GM12878 (cell line): ENCODE measurements around the gene PTCD3. TPM values are rescaled to one million over a fixed set of nuclear protein-coding genes. Genes with fewer than 3 reads are reported as not detected.
A peak's percentile ranks its signal among the peaks of the same experiment; 100 is the strongest.

Source experiments
- BACH1 ChIP-seq: fragments of 450-650 bp; IDR thresholded peaks from 2 replicates; pipeline ENCODE4 v1.6.1; 2017; ENCODE audit warnings: mild to moderate bottlenecking, borderline replicate concordance
- CHD2 ChIP-seq: IDR thresholded peaks from 2 replicates; pipeline ENCODE4 v1.6.1; 2011; ENCODE audit warnings: low read depth, low read length, improper control_type of control experiment, borderline replicate concordance
- CREB1 ChIP-seq: IDR thresholded peaks from 2 replicates; pipeline ENCODE4 v1.6.1; 2012; ENCODE audit warnings: low read depth, mild to moderate bottlenecking, inconsistent platforms
- E2F4 ChIP-seq: IDR thresholded peaks from 2 replicates; pipeline ENCODE4 v1.6.1; 2012; ENCODE audit warnings: low read depth, low read length, improper control_type of control experiment
- GATAD2B ChIP-seq: fragments of 450-650 bp; conservative IDR thresholded peaks from 2 replicates; pipeline ENCODE4 v1.6.1; 2017; ENCODE audit warnings: low read depth, mild to moderate bottlenecking, moderate library complexity
- HCFC1 ChIP-seq: fragments of 150-350 bp; IDR thresholded peaks from 2 replicates; pipeline ENCODE4 v1.6.1; 2014; ENCODE audit warnings: low read length
- HDGF ChIP-seq: fragments of 450-650 bp; IDR thresholded peaks from 2 replicates; pipeline ENCODE4 v1.6.1; 2016; ENCODE audit warnings: antibody characterized with exemption
- MTA2 ChIP-seq: fragments of 450-650 bp; IDR thresholded peaks from 2 replicates; pipeline ENCODE4 v1.6.1; 2016; ENCODE audit warnings: low read depth, mild to moderate bottlenecking, moderate library complexity
- MYC ChIP-seq: IDR thresholded peaks from 2 replicates; pipeline ENCODE4 v1.6.1; 2011; ENCODE audit warnings: mild to moderate bottlenecking, low read length, moderate library complexity, inconsistent platforms; ENCODE audit not compliant: insufficient read depth, insufficient replicate concordance, insufficient read length, severe bottlenecking
- POLR2AphosphoS2 ChIP-seq: IDR thresholded peaks from 2 replicates; pipeline ENCODE4 v1.6.1; 2011; ENCODE audit warnings: low read depth, mild to moderate bottlenecking, low read length, improper control_type of control experiment, moderate library complexity
- POU2F2 ChIP-seq: IDR thresholded peaks from 3 replicates; pipeline ENCODE4 v1.6.1; 2011; ENCODE audit warnings: low read depth, mild to moderate bottlenecking, low read length, borderline replicate concordance
- RELB ChIP-seq: fragments of 450-650 bp; IDR thresholded peaks from 2 replicates; pipeline ENCODE4 v1.6.1; 2017; ENCODE audit warnings: low read depth, mild to moderate bottlenecking, moderate library complexity
- SREBF1 ChIP-seq: IDR thresholded peaks from 2 replicates; pipeline ENCODE4 v1.6.1; 2012; ENCODE audit warnings: mild to moderate bottlenecking, low read length
- STAT1 ChIP-seq: fragments of 450-650 bp; conservative IDR thresholded peaks from 2 replicates; pipeline ENCODE4 v1.6.1; 2014; ENCODE audit warnings: antibody characterized with exemption, mild to moderate bottlenecking
- TCF3 ChIP-seq: IDR thresholded peaks from 2 replicates; pipeline ENCODE4 v1.6.1; 2012; ENCODE audit warnings: low read depth, mild to moderate bottlenecking, low read length, borderline replicate concordance; ENCODE audit not compliant: insufficient read depth
- TCF7 ChIP-seq: IDR thresholded peaks from 2 replicates; pipeline ENCODE4 v1.6.1; 2014; ENCODE audit warnings: antibody characterized with exemption, borderline replicate concordance
- USF1 ChIP-seq: IDR thresholded peaks from 2 replicates; pipeline ENCODE4 v1.6.1; 2011; ENCODE audit warnings: borderline replicate concordance, low read depth, mild to moderate bottlenecking, moderate library complexity, mixed read lengths, low read length; ENCODE audit not compliant: insufficient read depth; ENCODE audit errors: extremely low read length
- ZSCAN29 ChIP-seq: fragments of 450-650 bp; IDR thresholded peaks from 2 replicates; pipeline ENCODE4 v1.6.1; 2017; ENCODE audit warnings: mild to moderate bottlenecking, moderate library complexity
- polyA plus RNA-seq, 11 experiments: library from polyadenylated mRNA; depleted of rRNA in 4 of 11; unstranded in 6 of 11; stranded (reverse) in 5 of 11; fragments of >200 nt; fragmentation: Nextera tagmentation in 4 of 11; fragmentation: Illumina TruSeq in 1 of 11; extraction: Ambion mirVana in 4 of 11; extraction: Trizol in 1 of 11; gene quantifications; 1 replicate in 1 of 11; 2 replicates in 10 of 11; pipeline versions ENCODE4 v1.2.1 to v1.2.3, GENCODE V29; 2011 to 2016; ENCODE audit warnings: inconsistent platforms in 2 of 11, missing spikeins in 2 of 11, low read depth in 1 of 11
- total RNA-seq, 4 experiments: library from RNA; depleted of rRNA in 3 of 4; stranded (reverse); fragments of >200 nt in 3 of 4; fragmentation: Illumina TruSeq in 1 of 4; extraction: Trizol in 1 of 4; gene quantifications; 2 replicates each; pipeline versions ENCODE4 v1.2.1 to v1.2.3, GENCODE V29; 2013 to 2021
- TF ChIP-seq, protein P1 (sequence below): fragments of 450-650 bp; IDR thresholded peaks from 2 replicates; pipeline ENCODE4 v1.6.1; 2016; ENCODE audit warnings: mild to moderate bottlenecking
- TF ChIP-seq, protein P2 (sequence below): IDR thresholded peaks from 2 replicates; pipeline ENCODE4 v1.6.1; 2011; ENCODE audit warnings: mild to moderate bottlenecking, low read depth, low read length, moderate library complexity; ENCODE audit not compliant: insufficient replicate concordance

The PTCD3 gene
- total and polyA plus RNA-seq, 10 of the 15 experiments (the other 5 are each of a cell fraction or from before 2014, with no cell fraction given) = 44.7 to 177 (median 127) TPM

- peak; percentile 96 for TF ChIP-seq RELB
- no peak for TF ChIP-seq STAT1
- peak; percentile 64 for TF ChIP-seq MYC
- TF ChIP-seq SREBF1 = peak; percentile 99
- TF ChIP-seq HDGF = peak; percentile 28; the same call in 1 of the 2 replicates
- peak; percentile 73; the same call in 1 of the 2 replicates for TF ChIP-seq BACH1
- TF ChIP-seq MTA2 = peak; percentile 38; the same call in 1 of the 2 replicates
- peak; percentile 62; the same call in 1 of the 2 replicates for TF ChIP-seq CHD2
- TF ChIP-seq, protein P1, sequence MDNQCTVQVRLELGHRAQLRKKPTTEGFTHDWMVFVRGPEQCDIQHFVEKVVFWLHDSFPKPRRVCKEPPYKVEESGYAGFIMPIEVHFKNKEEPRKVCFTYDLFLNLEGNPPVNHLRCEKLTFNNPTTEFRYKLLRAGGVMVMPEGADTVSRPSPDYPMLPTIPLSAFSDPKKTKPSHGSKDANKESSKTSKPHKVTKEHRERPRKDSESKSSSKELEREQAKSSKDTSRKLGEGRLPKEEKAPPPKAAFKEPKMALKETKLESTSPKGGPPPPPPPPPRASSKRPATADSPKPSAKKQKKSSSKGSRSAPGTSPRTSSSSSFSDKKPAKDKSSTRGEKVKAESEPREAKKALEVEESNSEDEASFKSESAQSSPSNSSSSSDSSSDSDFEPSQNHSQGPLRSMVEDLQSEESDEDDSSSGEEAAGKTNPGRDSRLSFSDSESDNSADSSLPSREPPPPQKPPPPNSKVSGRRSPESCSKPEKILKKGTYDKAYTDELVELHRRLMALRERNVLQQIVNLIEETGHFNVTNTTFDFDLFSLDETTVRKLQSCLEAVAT = peak; percentile 83
- peak; percentile 76 for TF ChIP-seq CREB1
- peak; percentile 89; the same call in 1 of the 2 replicates for TF ChIP-seq POLR2AphosphoS2
- no peak for TF ChIP-seq E2F4
- TF ChIP-seq GATAD2B = no peak
- TF ChIP-seq USF1 = no peak
- TF ChIP-seq TCF3 = no peak; the same call in 1 of the 2 replicates
- peak; percentile 58; the same call in 1 of the 2 replicates for TF ChIP-seq HCFC1
- no peak for TF ChIP-seq TCF7
- TF ChIP-seq ZSCAN29 = no peak
- TF ChIP-seq, protein P2, sequence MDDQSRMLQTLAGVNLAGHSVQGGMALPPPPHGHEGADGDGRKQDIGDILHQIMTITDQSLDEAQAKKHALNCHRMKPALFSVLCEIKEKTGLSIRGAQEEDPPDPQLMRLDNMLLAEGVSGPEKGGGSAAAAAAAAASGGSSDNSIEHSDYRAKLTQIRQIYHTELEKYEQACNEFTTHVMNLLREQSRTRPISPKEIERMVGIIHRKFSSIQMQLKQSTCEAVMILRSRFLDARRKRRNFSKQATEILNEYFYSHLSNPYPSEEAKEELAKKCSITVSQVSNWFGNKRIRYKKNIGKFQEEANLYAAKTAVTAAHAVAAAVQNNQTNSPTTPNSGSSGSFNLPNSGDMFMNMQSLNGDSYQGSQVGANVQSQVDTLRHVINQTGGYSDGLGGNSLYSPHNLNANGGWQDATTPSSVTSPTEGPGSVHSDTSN = peak; percentile 15
- peak; percentile 69; the same call in 1 of the 3 replicates for TF ChIP-seq POU2F2
Observed at GRCh38 chr2:86105969-86106945, at the start of gene PTCD3 (continued).
